GM12874 (cell line): Measurements from ENCODE around the gene PCSK5.

Experiments
- CTCF ChIP-seq: IDR thresholded peaks from 2 replicates; pipeline ENCODE4 v1.5.1; 2011; ENCODE audit warnings: low read depth, mild to moderate bottlenecking, control low read depth, low read length, moderate library complexity; ENCODE audit not compliant: insufficient read depth

PCSK5 gene

GRCh38 chr9:76311537-76311936 lies 421.1 kb downstream of the PCSK5 start:
- no peak for TF ChIP-seq CTCF

- TF ChIP-seq CTCF, result no peak
These were observed 423.3 kb downstream of the PCSK5 start for GRCh38 chr9:76313771-76314170.

GRCh38 chr9:76314321-76314720 lies 423.8 kb downstream of the PCSK5 start:
- TF ChIP-seq CTCF, result no peak

GRCh38 chr9:76316069-76316468 lies 425.6 kb downstream of the PCSK5 start:
- no peak for TF ChIP-seq CTCF

GRCh38 chr9:76321195-76321828 lies 430.8 kb downstream of the PCSK5 start:
- no peak for TF ChIP-seq CTCF

- no peak for TF ChIP-seq CTCF
These were observed 432.3 kb downstream of the PCSK5 start for GRCh38 chr9:76322810-76323209.

GRCh38 chr9:76323490-76323889 lies 433.0 kb downstream of the PCSK5 start:
- TF ChIP-seq CTCF, result no peak

- TF ChIP-seq CTCF, result no peak
These were observed 439.6 kb downstream of the PCSK5 start for GRCh38 chr9:76330034-76330433.
